OCI-LY7 (cell line): ENCODE results near the gene PRKN. TPM values are rescaled to one million over a fixed set of nuclear protein-coding genes. Genes with fewer than 3 reads are reported as not detected.

Experiments used
- BruUV-seq: library from RNA; stranded (reverse); fragments of 400-500 nt; replicated peaks from 2 replicates; lab custom pipeline; 2021; lab: Mats Ljungman, UMichigan
- CTCF ChIA-PET: fragments of 300-600 bp; sonication (Branson Sonifier 250); formaldehyde crosslinking; loops from one replicate; lab custom pipeline; 2022; ENCODE audit warnings: antibody characterized with exemption; ENCODE audit not compliant: unreplicated experiment; lab: Charles Lee
- POLR2A ChIA-PET: fragments of 300-600 bp; sonication (Branson Sonifier 250); formaldehyde crosslinking; loops from one replicate; lab custom pipeline; 2022; ENCODE audit warnings: antibody characterized with exemption; lab: Charles Lee
- DNase-seq: peaks from one replicate; pipeline ENCODE4 v3.0.0-alpha.2; 2015; ENCODE audit warnings: low spot score
- H2AFZ ChIP-seq: fragments of 200-600 bp; sonication (generic), shearing (Covaris generic); 2 replicates; pipeline ENCODE4 v1.6.1; 2014; ENCODE audit warnings: mild to moderate bottlenecking, antibody characterized with exemption, low read length, moderate library complexity
- H3K27ac ChIP-seq: fragments of 200-600 bp; sonication (generic); 2 replicates; pipeline ENCODE4 v1.5.1; 2014; ENCODE audit warnings: mixed run types, low read depth, mild to moderate bottlenecking, moderate library complexity, low read length, inconsistent platforms; ENCODE audit not compliant: poor library complexity, severe bottlenecking
- H3K36me3 ChIP-seq: fragments of 200-600 bp; sonication (generic); 2 replicates; pipeline ENCODE4 v1.6.1; 2014; ENCODE audit warnings: mild to moderate bottlenecking, antibody characterized with exemption, low read length, moderate library complexity, mixed read lengths; ENCODE audit not compliant: insufficient read depth
- H3K4me1 ChIP-seq: fragments of 200-600 bp; sonication (generic); 2 replicates; pipeline ENCODE4 v1.5.1; 2014; ENCODE audit warnings: mild to moderate bottlenecking, low read length; ENCODE audit not compliant: insufficient read depth, poor library complexity, severe bottlenecking
- H3K4me2 ChIP-seq: fragments of 200-600 bp; sonication (generic); 2 replicates; pipeline ENCODE4 v1.6.1; 2014; ENCODE audit warnings: mild to moderate bottlenecking, low read length
- H3K4me3 ChIP-seq: fragments of 200-600 bp; sonication (generic); 2 replicates; pipeline ENCODE4 v1.5.1; 2014; ENCODE audit warnings: mild to moderate bottlenecking, low read depth, low read length; ENCODE audit not compliant: poor library complexity, severe bottlenecking
- H3K79me2 ChIP-seq: fragments of 200-600 bp; sonication (generic); 2 replicates; pipeline ENCODE4 v1.6.1; 2016; ENCODE audit warnings: low read depth, mild to moderate bottlenecking, low read length, moderate library complexity, mixed read lengths; ENCODE audit not compliant: insufficient read depth
- H3K9me2 ChIP-seq: fragments of 200-600 bp; sonication (generic); 2 replicates; pipeline ENCODE4 v1.6.1; 2016; ENCODE audit warnings: mild to moderate bottlenecking, low read length, mixed read lengths; ENCODE audit not compliant: insufficient read depth
- H3K9me3 ChIP-seq: fragments of 200-600 bp; sonication (generic); 2 replicates; pipeline ENCODE4 v1.6.1; 2014; ENCODE audit warnings: mild to moderate bottlenecking, mixed run types, low read length, mixed read lengths
- H4K20me1 ChIP-seq: fragments of 200-600 bp; sonication (generic); 2 replicates; pipeline ENCODE4 v1.6.1; 2014; ENCODE audit warnings: mild to moderate bottlenecking, antibody characterized with exemption, low read length, moderate library complexity, mixed read lengths; ENCODE audit not compliant: insufficient read depth
- EZH2phosphoT487 ChIP-seq: fragments of 200-600 bp; sonication (generic); IDR thresholded peaks from 2 replicates; pipeline ENCODE4 v1.6.1; 2018; ENCODE audit warnings: low read depth, borderline replicate concordance, mild to moderate bottlenecking, mixed run types, antibody characterized with exemption, low read length, moderate library complexity, mixed read lengths
- intact Hi-C: fragments of 100-400 bp; cut with micrococcal nuclease; formaldehyde crosslinking; loops from one replicate; pipeline ENCODE4 v1.10.0; 2022; ENCODE audit not compliant: unreplicated experiment
- total RNA-seq, 2 experiments: library from RNA; depleted of rRNA in 1 of 2; stranded (reverse); fragments of >200 nt in 1 of 2; shearing (Covaris generic) in 1 of 2; gene quantifications; 2 replicates each; pipeline ENCODE4 v1.2.3, GENCODE V29; 2014 to 2022
- TF ChIP-seq, protein P1 (sequence below): fragments of 200-600 bp; sonication (generic); conservative IDR thresholded peaks from 2 replicates; pipeline ENCODE4 v1.5.1; 2014; ENCODE audit warnings: mild to moderate bottlenecking, antibody characterized with exemption, low read length, moderate library complexity, mixed read lengths

PRKN gene
- total RNA-seq, 2 experiments from 2014 or later, result 1.3 to 2.0 TPM

DNA sequence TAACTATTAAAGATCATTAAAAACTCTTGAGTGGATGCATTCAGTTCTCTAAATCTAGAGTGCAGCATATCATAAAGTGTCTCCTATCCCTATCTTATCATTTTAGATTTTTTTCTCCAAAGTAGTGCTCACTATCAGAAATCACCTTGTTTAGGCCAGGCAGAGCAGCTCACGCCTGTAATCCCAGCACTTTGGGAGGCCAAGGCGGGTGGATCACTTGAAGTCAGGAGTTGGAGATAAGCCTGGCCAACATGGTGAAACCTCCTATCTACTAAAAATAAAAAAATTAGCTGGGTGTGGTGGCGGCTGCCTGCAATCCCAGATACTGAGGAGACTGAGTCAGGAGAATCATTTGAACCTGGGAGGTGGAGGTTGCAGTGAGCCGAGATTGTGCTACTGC lies 368.9 kb downstream of the PRKN start:
- Histone ChIP-seq H2AFZ (no peak overlapping the region), H3K4me3 (no peak overlapping the region), H3K9me3 (no peaks in the 10 kb centered on the region), H3K9me2 (no peaks in the 10 kb centered on the region), H4K20me1 (no peaks in the 10 kb centered on the region), H3K4me2 (no peak overlapping the region), H3K27ac (no peak overlapping the region), H3K79me2 (no peaks in the 10 kb centered on the region), H3K36me3 (no peaks in the 10 kb centered on the region), H3K4me1 (no peaks in the 10 kb centered on the region)
- BruUV-seq, result no TSS peak
- no peak for DNase-seq
- ChIA-PET CTCF (no interaction called here), POLR2A (no interaction called here)
- intact Hi-C loops, result no loop called here
- TF ChIP-seq EZH2phosphoT487, result no peak
- TF ChIP-seq, protein P1, sequence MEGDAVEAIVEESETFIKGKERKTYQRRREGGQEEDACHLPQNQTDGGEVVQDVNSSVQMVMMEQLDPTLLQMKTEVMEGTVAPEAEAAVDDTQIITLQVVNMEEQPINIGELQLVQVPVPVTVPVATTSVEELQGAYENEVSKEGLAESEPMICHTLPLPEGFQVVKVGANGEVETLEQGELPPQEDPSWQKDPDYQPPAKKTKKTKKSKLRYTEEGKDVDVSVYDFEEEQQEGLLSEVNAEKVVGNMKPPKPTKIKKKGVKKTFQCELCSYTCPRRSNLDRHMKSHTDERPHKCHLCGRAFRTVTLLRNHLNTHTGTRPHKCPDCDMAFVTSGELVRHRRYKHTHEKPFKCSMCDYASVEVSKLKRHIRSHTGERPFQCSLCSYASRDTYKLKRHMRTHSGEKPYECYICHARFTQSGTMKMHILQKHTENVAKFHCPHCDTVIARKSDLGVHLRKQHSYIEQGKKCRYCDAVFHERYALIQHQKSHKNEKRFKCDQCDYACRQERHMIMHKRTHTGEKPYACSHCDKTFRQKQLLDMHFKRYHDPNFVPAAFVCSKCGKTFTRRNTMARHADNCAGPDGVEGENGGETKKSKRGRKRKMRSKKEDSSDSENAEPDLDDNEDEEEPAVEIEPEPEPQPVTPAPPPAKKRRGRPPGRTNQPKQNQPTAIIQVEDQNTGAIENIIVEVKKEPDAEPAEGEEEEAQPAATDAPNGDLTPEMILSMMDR, result no peak

DNA sequence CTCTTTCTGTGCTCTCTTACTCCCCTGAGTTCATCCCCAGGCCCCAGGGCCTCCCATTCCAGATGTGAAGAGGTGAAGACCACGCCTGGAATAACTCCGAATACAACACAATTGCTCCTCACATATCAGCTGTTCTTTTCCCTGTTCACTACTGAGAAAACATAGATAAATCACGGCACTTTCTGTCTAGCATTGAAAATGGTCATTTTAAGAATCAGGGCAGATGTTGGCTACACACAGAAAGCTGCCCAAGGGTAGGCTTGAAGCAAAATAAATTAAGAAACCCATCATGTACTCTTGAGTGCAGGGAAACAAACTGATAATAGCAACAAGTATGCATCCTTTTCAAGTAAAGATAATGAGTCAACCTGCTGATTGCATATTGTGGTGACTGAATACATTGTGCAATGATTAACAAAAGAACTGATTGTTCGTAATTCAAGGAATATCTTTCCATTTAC lies 382.5 kb downstream of the PRKN start:
- CTCF ChIA-PET, result no interaction called here
- Histone ChIP-seq H3K79me2 (no peaks in the 10 kb centered on the region), H3K4me2 (no peak overlapping the region), H4K20me1 (no peaks in the 10 kb centered on the region), H3K4me3 (no peak overlapping the region), H3K9me2 (no peaks in the 10 kb centered on the region), H3K36me3 (no peaks in the 10 kb centered on the region), H3K27ac (no peak overlapping the region), H2AFZ (no peak overlapping the region), H3K4me1 (no peaks in the 10 kb centered on the region), H3K9me3 (no peaks in the 10 kb centered on the region)
- POLR2A ChIA-PET, result no interaction called here
- no peak for DNase-seq
- intact Hi-C loops, result no loop called here
- no peak for TF ChIP-seq EZH2phosphoT487
- TF ChIP-seq, protein P1, result no peak
- no TSS peak for BruUV-seq

DNA sequence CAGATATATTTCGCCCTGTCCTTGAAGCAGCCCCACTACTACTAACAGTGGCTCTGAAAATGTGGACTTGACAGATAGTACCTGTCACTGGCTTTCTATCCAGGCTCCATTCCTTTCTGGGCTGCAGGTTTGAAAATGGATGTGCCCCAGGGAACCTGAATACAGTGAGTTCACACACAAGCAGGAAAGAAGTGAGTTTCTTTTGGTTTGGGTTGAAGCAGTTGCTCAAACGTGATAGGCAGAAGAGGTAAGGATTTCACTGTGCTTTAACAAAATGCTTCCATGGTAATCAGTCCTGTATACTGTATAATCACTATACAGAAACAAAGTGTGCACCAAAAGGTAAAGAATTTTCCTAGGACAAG lies 382.9 kb downstream of the PRKN start:
- BruUV-seq, result no TSS peak
- TF ChIP-seq, protein P1, result no peak
- no peak for TF ChIP-seq EZH2phosphoT487
- no peak for DNase-seq
- Histone ChIP-seq H3K4me1 (no peaks in the 10 kb centered on the region), H3K4me2 (no peak overlapping the region), H3K4me3 (no peak overlapping the region), H2AFZ (no peak overlapping the region), H3K27ac (no peak overlapping the region), H3K9me3 (no peaks in the 10 kb centered on the region), H3K36me3 (no peaks in the 10 kb centered on the region), H3K9me2 (no peaks in the 10 kb centered on the region), H4K20me1 (no peaks in the 10 kb centered on the region), H3K79me2 (no peaks in the 10 kb centered on the region)
- CTCF ChIA-PET, result no interaction called here
- POLR2A ChIA-PET, result no interaction called here
- intact Hi-C loops, result no loop called here
